Measurements from ENCODE around the gene P2RX5. TPM values are rescaled to one million over a fixed set of nuclear protein-coding genes. Genes with fewer than 3 reads are reported as not detected.

The P2RX5 gene
- total RNA-seq, 1 experiment from 2014 or later = 8.8 TPM

DNA sequence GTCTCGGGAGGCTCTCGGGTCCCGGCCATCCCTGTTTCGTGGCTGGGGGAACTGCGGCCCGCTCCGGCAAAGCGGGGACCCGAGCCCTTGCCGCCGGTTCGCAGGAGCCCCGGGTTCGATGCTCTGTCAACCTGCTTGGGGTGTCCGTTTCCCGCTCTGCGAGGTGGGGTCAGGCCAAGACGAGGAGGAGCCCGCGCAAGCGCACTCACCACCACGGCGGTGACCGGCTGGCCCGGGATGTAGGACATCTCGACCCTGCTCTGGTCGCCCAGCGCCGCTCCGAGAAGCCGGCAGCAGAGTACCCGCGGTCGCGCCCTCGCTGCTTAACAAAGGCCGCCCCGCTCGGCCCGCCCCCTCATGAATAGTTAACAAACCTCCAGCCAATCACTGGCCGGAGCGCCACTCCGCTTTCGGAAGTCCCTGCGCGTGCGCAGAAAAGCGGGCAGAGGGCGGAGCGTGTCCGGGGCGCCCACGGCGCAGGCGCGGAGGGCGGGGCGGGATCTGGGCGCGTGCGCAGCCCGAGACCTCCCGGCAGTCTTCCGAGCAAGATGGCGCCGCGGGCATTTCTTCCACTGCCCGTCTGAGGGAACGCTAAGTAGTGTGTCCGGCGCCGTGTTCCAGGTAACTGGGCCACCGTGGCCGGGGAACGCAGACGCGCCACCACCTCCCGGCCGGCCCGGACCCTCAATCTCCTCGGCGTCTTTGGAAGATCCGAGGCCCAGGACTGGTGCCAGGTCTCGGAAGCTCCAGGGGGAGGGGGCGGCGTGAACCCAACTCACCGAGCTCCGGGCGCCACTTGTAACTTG is 27.5 kb downstream of the P2RX5 start, which contains the start of the genes EMC6 and TAX1BP3 (continued):
- TF ChIP-seq, protein P1, sequence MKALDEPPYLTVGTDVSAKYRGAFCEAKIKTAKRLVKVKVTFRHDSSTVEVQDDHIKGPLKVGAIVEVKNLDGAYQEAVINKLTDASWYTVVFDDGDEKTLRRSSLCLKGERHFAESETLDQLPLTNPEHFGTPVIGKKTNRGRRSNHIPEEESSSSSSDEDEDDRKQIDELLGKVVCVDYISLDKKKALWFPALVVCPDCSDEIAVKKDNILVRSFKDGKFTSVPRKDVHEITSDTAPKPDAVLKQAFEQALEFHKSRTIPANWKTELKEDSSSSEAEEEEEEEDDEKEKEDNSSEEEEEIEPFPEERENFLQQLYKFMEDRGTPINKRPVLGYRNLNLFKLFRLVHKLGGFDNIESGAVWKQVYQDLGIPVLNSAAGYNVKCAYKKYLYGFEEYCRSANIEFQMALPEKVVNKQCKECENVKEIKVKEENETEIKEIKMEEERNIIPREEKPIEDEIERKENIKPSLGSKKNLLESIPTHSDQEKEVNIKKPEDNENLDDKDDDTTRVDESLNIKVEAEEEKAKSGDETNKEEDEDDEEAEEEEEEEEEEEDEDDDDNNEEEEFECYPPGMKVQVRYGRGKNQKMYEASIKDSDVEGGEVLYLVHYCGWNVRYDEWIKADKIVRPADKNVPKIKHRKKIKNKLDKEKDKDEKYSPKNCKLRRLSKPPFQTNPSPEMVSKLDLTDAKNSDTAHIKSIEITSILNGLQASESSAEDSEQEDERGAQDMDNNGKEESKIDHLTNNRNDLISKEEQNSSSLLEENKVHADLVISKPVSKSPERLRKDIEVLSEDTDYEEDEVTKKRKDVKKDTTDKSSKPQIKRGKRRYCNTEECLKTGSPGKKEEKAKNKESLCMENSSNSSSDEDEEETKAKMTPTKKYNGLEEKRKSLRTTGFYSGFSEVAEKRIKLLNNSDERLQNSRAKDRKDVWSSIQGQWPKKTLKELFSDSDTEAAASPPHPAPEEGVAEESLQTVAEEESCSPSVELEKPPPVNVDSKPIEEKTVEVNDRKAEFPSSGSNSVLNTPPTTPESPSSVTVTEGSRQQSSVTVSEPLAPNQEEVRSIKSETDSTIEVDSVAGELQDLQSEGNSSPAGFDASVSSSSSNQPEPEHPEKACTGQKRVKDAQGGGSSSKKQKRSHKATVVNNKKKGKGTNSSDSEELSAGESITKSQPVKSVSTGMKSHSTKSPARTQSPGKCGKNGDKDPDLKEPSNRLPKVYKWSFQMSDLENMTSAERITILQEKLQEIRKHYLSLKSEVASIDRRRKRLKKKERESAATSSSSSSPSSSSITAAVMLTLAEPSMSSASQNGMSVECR (CRISPR knock-in tag; IDR thresholded peaks at IDR 0.05; ENCODE audit: borderline replicate concordance) = 0 out of 2 replicates have a peak, but pooled peaks have one; percentile 57
- TF ChIP-seq RELA (CRISPR knock-in tag; IDR thresholded peaks at IDR 0.05; ENCODE audit: borderline replicate concordance) = 0 out of 2 replicates have a peak, but pooled peaks have one; percentile 56
- no peak for TF ChIP-seq SMAD3 (CRISPR knock-in tag; IDR thresholded peaks at IDR 0.05; ENCODE audit: borderline replicate concordance)
- TF ChIP-seq ZNF423 (CRISPR knock-in tag; IDR thresholded peaks at IDR 0.05) = no peak
- TF ChIP-seq CREM (CRISPR knock-in tag; IDR thresholded peaks at IDR 0.05) = peak; percentile 64; the same call in 1 of the 2 replicates
- 0 out of 2 replicates have a peak, but pooled peaks have one; percentile 68 for TF ChIP-seq MYBL2 (CRISPR knock-in tag; IDR thresholded peaks at IDR 0.05)
- peak; percentile 28; the same call in 1 of the 2 replicates for TF ChIP-seq FOXP1 (CRISPR knock-in tag; IDR thresholded peaks at IDR 0.05; ENCODE audit: borderline replicate concordance)
- TF ChIP-seq, protein P2, sequence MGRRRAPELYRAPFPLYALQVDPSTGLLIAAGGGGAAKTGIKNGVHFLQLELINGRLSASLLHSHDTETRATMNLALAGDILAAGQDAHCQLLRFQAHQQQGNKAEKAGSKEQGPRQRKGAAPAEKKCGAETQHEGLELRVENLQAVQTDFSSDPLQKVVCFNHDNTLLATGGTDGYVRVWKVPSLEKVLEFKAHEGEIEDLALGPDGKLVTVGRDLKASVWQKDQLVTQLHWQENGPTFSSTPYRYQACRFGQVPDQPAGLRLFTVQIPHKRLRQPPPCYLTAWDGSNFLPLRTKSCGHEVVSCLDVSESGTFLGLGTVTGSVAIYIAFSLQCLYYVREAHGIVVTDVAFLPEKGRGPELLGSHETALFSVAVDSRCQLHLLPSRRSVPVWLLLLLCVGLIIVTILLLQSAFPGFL (CRISPR knock-in tag; IDR thresholded peaks at IDR 0.05; ENCODE audit: borderline replicate concordance) = no peak

DNA sequence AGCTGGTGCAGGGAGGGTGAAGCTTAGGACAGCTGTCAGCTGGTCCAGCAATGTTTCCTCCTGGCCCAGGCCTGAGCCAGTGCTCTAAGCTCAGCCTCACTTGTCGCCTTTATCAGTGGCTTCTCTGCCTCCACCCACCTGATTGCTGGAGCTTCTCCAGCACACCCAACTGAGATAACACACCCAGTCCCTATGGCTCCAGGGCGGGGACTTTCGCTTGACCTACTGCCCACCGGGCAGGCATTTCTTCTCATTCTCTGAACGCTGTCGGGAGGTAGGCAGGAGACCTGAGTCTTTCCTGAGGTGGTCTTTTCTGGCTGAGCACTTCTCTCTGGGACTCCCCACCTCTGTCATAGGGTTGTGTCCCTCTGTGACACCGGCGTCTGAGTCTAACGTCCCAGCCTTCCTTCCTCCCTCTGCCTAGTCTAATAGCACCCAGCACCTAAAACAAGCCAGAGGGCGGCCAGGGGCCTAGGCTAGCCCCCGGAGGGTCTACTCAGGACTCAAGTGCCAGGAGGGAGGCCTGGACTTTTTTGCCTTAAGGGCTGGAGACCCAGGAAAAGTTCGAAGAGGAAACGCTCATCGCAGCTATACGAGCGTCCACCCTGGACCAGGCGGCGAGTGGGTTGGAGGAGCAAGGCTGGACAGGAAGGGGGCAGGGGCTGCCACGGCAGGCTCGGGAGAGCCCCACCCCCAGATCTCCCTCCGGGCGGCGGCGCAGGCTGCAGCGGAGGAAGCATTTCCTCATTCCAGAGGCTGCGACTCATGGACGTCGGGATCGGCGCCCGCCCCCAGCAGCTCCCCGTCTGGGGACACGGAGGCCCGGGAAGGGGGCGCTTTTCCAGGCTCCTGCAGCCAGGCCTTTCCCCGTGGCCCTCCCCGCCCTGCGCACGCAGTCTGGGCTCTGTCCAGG is 28.3 kb downstream of the P2RX5 start:
- peak; percentile 41 for ATAC-seq
- Mint-ChIP-seq H3K9me3 (no peaks in the 10 kb centered on the region), H3K27me3 (ENCODE audit: low read depth) (no peaks in the 10 kb centered on the region), H3K4me1 (peaks cover 20% of the 10 kb centered on the region), H3K27ac (peak overlapping the region; percentile 68), H3K36me3 (peaks cover 18% of the 10 kb centered on the region), H3K4me3 (peak overlapping the region; percentile 99)
- ChIA-PET CTCF (interaction anchor here (0.7 to 3.2 kb wide), 6 partner anchors 16 to 179 kb away, joined by 3 to 20 read pairs (median 4); partner anchors contain the start of genes NCBP3 and P2RX5), POLR2A (interaction anchor here (0.5 to 1.7 kb wide), 4 partner anchors 28 to 983 kb away, joined by 3 to 5 read pairs (median 4); partner anchors contain the start of genes CTNS, HASPIN, P2RX5 and SHPK)
- peak; percentile 73 for DNase-seq (ENCODE audit: low spot score)
- TF ChIP-seq, protein P3, sequence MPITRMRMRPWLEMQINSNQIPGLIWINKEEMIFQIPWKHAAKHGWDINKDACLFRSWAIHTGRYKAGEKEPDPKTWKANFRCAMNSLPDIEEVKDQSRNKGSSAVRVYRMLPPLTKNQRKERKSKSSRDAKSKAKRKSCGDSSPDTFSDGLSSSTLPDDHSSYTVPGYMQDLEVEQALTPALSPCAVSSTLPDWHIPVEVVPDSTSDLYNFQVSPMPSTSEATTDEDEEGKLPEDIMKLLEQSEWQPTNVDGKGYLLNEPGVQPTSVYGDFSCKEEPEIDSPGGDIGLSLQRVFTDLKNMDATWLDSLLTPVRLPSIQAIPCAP (CRISPR knock-in tag; IDR thresholded peaks at IDR 0.05) = no peak
- TF ChIP-seq, protein P4, sequence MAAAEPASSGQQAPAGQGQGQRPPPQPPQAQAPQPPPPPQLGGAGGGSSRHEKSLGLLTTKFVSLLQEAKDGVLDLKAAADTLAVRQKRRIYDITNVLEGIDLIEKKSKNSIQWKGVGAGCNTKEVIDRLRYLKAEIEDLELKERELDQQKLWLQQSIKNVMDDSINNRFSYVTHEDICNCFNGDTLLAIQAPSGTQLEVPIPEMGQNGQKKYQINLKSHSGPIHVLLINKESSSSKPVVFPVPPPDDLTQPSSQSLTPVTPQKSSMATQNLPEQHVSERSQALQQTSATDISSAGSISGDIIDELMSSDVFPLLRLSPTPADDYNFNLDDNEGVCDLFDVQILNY (CRISPR knock-in tag; IDR thresholded peaks at IDR 0.05) = no peak
- TF ChIP-seq, protein P5, sequence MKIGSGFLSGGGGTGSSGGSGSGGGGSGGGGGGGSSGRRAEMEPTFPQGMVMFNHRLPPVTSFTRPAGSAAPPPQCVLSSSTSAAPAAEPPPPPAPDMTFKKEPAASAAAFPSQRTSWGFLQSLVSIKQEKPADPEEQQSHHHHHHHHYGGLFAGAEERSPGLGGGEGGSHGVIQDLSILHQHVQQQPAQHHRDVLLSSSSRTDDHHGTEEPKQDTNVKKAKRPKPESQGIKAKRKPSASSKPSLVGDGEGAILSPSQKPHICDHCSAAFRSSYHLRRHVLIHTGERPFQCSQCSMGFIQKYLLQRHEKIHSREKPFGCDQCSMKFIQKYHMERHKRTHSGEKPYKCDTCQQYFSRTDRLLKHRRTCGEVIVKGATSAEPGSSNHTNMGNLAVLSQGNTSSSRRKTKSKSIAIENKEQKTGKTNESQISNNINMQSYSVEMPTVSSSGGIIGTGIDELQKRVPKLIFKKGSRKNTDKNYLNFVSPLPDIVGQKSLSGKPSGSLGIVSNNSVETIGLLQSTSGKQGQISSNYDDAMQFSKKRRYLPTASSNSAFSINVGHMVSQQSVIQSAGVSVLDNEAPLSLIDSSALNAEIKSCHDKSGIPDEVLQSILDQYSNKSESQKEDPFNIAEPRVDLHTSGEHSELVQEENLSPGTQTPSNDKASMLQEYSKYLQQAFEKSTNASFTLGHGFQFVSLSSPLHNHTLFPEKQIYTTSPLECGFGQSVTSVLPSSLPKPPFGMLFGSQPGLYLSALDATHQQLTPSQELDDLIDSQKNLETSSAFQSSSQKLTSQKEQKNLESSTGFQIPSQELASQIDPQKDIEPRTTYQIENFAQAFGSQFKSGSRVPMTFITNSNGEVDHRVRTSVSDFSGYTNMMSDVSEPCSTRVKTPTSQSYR (CRISPR knock-in tag; IDR thresholded peaks at IDR 0.05) = 0 out of 2 replicates have a peak, but pooled peaks have one; percentile 29
- TF ChIP-seq KAT7 (CRISPR knock-in tag; IDR thresholded peaks at IDR 0.05; ENCODE audit: borderline replicate concordance) = 0 out of 2 replicates have a peak, but pooled peaks have one; percentile 56
- TF ChIP-seq GTF2I (CRISPR knock-in tag; conservative IDR thresholded peaks at IDR 0.05) = no peak
- peak; percentile 40; the same call in 1 of the 2 replicates for TF ChIP-seq GABPB1 (CRISPR knock-in tag; IDR thresholded peaks at IDR 0.05)
- TF ChIP-seq JUN (CRISPR knock-in tag; IDR thresholded peaks at IDR 0.05) = 0 out of 2 replicates have a peak, but pooled peaks have one; percentile 62
- TF ChIP-seq, protein P6, sequence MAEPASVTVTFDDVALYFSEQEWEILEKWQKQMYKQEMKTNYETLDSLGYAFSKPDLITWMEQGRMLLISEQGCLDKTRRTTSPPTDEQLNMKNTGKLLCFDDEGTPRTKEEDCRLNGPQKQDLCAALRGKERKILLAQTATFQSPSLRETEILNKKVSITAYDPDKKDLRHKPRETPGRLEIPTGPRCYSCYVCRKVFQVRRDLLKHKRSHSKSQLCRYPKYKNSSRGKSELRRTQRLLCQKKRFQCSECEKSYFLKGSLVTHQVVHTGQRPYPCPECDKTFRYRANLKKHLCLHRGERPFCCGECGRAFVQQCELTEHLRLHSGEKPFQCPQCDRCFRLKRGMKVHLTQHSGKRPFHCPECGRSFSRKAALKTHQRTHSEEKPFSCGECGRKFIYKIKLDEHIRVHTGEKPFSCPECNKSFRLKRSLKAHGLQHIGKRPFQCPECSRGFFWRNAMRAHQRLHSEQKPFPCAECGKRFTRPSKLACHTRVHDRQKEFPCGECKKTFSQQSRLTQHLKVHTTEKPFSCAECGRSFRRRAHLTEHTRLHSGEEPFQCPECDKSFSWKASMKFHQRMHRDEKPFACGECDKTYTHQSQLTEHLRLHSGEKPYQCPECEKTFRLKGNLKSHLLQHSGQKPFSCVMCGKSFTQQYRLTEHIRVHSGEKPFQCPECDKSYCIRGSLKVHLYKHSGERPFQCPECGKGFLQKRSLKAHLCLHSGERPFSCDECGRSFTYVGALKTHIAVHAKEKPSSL (CRISPR knock-in tag; conservative IDR thresholded peaks at IDR 0.05) = no peak
- TF ChIP-seq ESRRA (CRISPR knock-in tag; IDR thresholded peaks at IDR 0.05; ENCODE audit: borderline replicate concordance) = no peak
- TF ChIP-seq TP53 (CRISPR knock-in tag; IDR thresholded peaks at IDR 0.05) = peak; percentile 39; the same call in 1 of the 2 replicates

Measured in WTC11 (cell line).